Upper lobe of left lung (tissue), 4 donors: ENCODE data around the gene LBP.

Experiments
- CTCF ChIP-seq, 6 experiments: fragments of 450-650 bp in 4 of 6; fragments of 200-600 bp in 2 of 6; sonication (generic) in 2 of 6; IDR thresholded peaks; one replicate each; pipeline ENCODE4 v1.5.1; 2016 to 2019; ENCODE audit warnings: antibody characterized with exemption in 6 of 6
- EP300 ChIP-seq, 4 donors: sonication (generic); formaldehyde crosslinking; IDR thresholded peaks; one replicate each; pipeline ENCODE4 v1.5.1; 2017; ENCODE audit warnings: antibody characterized with exemption in 4 of 4, control low read depth in 2 of 4
- POLR2A ChIP-seq, 4 donors: fragments of 450-650 bp; IDR thresholded peaks; one replicate each; pipeline ENCODE4 v1.5.1; 2016 to 2017; ENCODE audit warnings: antibody characterized with exemption in 4 of 4, mild to moderate bottlenecking in 2 of 4
- POLR2AphosphoS5 ChIP-seq, 2 donors: sonication (generic); formaldehyde crosslinking; IDR thresholded peaks; one replicate each; pipeline ENCODE4 v1.5.1; 2017; ENCODE audit warnings: antibody characterized with exemption in 2 of 2

DNA sequence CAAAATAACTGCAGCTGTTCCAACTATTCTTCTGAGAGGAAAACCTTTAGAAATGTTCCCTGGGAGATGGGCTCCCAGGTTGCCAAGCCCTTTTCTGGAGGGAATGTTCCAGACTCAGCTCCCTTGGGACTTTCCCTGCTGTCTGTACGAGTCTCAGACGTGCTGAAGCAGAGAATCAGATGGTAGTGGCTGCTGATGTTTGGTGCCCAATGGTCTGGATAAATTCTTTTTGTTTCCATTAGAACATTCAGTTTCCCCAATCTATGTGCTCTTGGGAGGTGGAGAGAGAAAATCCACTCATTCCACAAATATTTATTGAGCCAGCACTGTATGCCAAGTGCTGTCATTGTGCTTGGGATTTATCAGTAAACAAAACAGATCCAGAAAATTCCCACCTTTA is 48.9 kb downstream of the LBP start:
- TF ChIP-seq CTCF (IDR thresholded peaks at IDR 0.05) (no peak), POLR2AphosphoS5 (IDR thresholded peaks at IDR 0.05) (no peak), EP300 (IDR thresholded peaks at IDR 0.05) (no peak), POLR2A (IDR thresholded peaks at IDR 0.05) (no peak)
